ENCODE measurements around the gene SAA1. TPM values are rescaled to one million over a fixed set of nuclear protein-coding genes. Genes with fewer than 3 reads are reported as not detected.
"Not testable (repeated sequence)": the region's sequence is repeated elsewhere in the genome, so short reads cannot be mapped to it uniquely, and the experiment has no call there.

Gene SAA1
- total RNA-seq, 6 experiments from 2014 or later: 0.50 to 0.55 TPM; not detected in 4

DNA sequence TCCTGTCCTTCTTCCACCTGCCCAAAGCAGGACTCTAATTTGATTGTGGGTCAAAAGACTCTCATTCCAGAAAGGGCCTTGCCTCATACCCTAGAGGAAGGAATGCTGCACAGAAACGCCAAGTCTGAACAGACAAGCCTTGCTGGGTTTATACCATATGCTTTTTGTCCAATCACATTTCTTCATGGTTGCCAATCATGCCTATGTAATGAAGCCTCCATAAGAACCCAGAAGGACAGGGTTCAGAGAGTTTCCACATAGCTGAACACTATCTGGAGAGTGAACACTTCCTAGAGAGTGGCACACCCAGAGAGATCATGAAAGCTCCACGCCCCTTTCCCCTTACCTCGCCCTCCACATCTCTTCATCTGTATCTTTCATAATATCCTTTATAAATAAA is 12.8 kb upstream of the SAA1 start:
- Mint-ChIP-seq H3K4me1 (ENCODE audit: low read depth) (no peaks in the 10 kb centered on the region), H3K27me3 (ENCODE audit: insufficient read depth) (peaks cover 39% of the 10 kb centered on the region), H3K27ac (no peak overlapping the region), H3K9me3 (no peaks in the 10 kb centered on the region), H3K4me3 (no peak overlapping the region), H3K36me3 (ENCODE audit: low read depth) (no peaks in the 10 kb centered on the region)
- TF ChIP-seq, protein P1, sequence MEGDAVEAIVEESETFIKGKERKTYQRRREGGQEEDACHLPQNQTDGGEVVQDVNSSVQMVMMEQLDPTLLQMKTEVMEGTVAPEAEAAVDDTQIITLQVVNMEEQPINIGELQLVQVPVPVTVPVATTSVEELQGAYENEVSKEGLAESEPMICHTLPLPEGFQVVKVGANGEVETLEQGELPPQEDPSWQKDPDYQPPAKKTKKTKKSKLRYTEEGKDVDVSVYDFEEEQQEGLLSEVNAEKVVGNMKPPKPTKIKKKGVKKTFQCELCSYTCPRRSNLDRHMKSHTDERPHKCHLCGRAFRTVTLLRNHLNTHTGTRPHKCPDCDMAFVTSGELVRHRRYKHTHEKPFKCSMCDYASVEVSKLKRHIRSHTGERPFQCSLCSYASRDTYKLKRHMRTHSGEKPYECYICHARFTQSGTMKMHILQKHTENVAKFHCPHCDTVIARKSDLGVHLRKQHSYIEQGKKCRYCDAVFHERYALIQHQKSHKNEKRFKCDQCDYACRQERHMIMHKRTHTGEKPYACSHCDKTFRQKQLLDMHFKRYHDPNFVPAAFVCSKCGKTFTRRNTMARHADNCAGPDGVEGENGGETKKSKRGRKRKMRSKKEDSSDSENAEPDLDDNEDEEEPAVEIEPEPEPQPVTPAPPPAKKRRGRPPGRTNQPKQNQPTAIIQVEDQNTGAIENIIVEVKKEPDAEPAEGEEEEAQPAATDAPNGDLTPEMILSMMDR (IDR thresholded peaks at IDR 0.05): peak; percentile 57
- DNase-seq: no peak

DNA sequence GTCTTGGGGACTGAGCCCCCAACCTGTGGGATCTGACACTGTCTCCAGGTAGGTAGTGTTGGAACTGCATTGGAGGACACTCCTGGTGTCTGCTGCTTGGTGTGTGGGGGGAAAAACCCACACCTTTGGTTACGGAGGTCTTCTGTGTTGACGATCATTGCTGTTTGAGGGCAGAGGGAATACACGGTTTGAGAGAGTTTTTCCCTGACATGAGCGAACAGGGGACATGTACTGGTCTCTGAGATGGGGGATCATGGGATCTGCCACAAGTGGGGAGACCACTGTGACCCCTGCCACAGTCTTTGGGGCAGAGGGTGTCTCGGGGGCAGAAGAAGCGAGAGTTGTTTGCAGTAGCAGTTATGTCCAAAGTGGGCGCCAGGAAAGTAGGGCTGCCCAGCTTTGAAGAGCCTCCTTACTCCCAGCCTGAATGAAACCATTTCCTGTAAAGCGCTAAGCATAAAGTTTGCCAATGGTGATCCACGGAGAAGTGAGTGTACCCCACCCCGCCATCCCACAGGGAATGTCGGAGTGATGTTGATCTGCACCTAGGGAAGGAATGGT is 12.2 kb upstream of the SAA1 start:
- no peaks in the 10 kb centered on the region for H3K4me1 Mint-ChIP-seq (ENCODE audit: low read depth)
- no peaks in the 10 kb centered on the region for H3K36me3 Mint-ChIP-seq (ENCODE audit: low read depth)
- H3K4me3 Mint-ChIP-seq: no peak overlapping the region
- DNase-seq: no peak
- H3K27ac Mint-ChIP-seq: no peak overlapping the region
- TF ChIP-seq, protein P1 (IDR thresholded peaks at IDR 0.05): no peak
- H3K27me3 Mint-ChIP-seq (ENCODE audit: insufficient read depth): peaks cover 34% of the 10 kb centered on the region
- no peaks in the 10 kb centered on the region for H3K9me3 Mint-ChIP-seq

DNA sequence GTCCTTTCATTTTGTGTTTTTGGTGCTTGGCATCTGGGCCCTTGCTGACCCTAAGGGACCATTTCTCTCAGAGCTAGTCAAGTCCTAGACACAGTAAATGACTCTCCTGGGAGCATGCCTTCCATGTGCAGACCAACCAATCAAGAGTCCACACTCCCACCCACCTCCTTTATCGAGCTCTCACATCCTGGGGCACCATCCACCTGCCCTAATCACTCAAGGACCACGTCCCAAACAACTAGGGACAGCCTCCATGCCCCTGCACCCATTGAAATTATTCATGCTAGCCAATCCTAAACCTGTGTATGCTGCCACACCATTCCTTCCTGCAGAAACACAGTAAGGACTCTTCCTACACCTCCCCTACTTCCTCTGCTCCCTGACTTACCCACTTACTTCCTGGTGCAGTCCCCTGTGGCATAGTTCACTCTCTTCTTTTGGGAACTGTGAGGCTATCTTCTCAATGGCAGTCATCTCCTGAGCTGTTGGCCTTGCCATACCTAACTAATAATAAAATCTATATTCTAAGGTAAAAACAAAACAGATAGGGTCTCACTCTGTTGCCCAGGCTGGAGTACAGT is 11.2 kb upstream of the SAA1 start:
- DNase-seq: no peak
- TF ChIP-seq, protein P1 (IDR thresholded peaks at IDR 0.05): no peak
- Mint-ChIP-seq H3K4me3 (no peak overlapping the region), H3K27ac (no peak overlapping the region), H3K4me1 (ENCODE audit: low read depth) (no peaks in the 10 kb centered on the region), H3K9me3 (no peaks in the 10 kb centered on the region), H3K27me3 (ENCODE audit: insufficient read depth) (peaks cover 32% of the 10 kb centered on the region), H3K36me3 (ENCODE audit: low read depth) (no peaks in the 10 kb centered on the region)

DNA sequence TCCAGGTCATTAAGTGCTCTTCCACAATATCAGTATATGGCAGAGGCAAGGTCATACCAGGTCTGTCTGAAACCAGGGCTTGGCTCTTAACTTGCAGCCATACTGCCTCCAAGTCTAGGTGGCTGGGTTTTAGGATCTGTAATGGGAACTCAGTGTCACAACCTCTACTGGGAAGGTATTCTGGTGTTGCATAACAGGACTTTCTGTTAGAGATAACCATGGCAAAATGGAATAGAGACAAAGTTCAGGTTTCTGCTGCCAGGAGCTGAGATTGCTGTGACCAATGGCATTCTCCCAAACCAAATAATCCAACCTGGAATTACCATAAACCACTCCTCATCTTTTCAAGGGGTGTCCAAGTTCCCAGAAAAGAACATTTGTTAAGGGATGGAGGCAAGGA is 6.8 kb upstream of the SAA1 start:
- TF ChIP-seq, protein P1 (IDR thresholded peaks at IDR 0.05): no peak
- DNase-seq: no peak
- peaks cover 22% of the 10 kb centered on the region for H3K27me3 Mint-ChIP-seq (ENCODE audit: insufficient read depth)
- H3K9me3 Mint-ChIP-seq: no peaks in the 10 kb centered on the region
- no peak overlapping the region for H3K4me3 Mint-ChIP-seq
- no peaks in the 10 kb centered on the region for H3K36me3 Mint-ChIP-seq (ENCODE audit: low read depth)
- no peaks in the 10 kb centered on the region for H3K4me1 Mint-ChIP-seq (ENCODE audit: low read depth)
- H3K27ac Mint-ChIP-seq: no peak overlapping the region

DNA sequence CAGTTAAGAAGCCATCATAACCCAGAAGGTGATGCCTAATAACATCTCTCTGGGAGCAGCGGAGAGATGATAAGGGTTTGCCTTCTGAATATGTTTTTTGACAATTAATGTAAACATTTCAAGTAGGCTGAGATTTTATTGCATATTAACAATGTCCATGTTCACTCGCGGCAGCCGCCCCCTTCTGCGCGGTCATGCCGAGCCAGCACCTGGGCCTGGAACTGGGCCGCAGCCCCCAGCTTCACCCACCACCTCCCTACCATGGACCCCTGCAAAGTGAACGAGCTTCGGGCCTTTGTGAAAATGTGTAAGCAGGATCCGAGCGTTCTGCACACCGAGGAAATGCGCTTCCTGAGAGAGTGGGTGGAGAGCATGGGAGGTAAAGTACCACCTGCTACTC is 4.3 kb upstream of the SAA1 start:
- peaks cover 11% of the 10 kb centered on the region for H3K27me3 Mint-ChIP-seq (ENCODE audit: insufficient read depth)
- no peak for DNase-seq
- H3K9me3 Mint-ChIP-seq: no peaks in the 10 kb centered on the region
- H3K4me1 Mint-ChIP-seq (ENCODE audit: low read depth): no peaks in the 10 kb centered on the region
- H3K4me3 Mint-ChIP-seq: no peak overlapping the region
- no peaks in the 10 kb centered on the region for H3K36me3 Mint-ChIP-seq (ENCODE audit: low read depth)
- TF ChIP-seq, protein P1 (IDR thresholded peaks at IDR 0.05): no peak
- H3K27ac Mint-ChIP-seq: no peak overlapping the region

DNA sequence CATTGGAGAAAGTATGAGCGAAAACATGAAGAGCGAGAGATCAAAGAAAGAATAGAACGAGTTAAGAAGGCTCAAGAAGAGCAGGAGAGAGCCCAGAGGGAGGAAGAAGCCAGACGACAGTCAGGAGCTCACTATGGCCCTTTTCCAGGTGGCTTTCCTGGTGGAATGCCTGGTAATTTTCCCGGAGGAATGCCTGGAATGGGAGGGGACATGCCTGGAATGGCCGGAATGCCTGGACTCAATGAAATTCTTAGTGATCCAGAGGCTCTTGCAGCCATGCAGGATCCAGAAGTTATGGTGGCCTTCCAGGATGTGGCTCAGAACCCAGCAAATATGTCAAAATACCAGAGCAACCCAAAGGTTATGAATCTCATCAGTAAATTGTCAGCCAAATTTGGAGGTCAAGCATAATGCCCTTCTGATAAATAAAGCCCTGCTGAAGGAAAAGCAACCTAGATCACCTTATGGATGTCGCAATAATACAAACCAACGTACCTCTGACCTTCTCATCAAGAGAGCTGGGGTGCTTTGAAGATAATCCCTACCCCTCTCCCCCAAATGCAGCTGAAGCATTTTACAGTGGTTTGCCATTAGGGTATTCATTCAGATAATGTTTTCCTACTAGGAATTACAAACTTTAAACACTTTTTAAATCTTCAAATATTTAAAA is 3.2 kb upstream of the SAA1 start:
- H3K4me1 Mint-ChIP-seq (ENCODE audit: low read depth); H3K4me3 Mint-ChIP-seq; H3K27ac Mint-ChIP-seq; H3K9me3 Mint-ChIP-seq; H3K36me3 Mint-ChIP-seq (ENCODE audit: low read depth); DNase-seq; H3K27me3 Mint-ChIP-seq (ENCODE audit: insufficient read depth): not testable (repeated sequence)

Measured in HFFc6 (cell line).